HEK293 (cell line): ENCODE results near the gene MXRA8.

Source experiments
- GLI2 ChIP-seq: fragments of 450-650 bp; formaldehyde crosslinking; IDR thresholded peaks from 2 replicates; pipeline ENCODE4; 2017; ENCODE audit warnings: missing biosample characterization, missing genetic modification characterization, low read depth, borderline replicate concordance
- KLF10 ChIP-seq: fragments of 450-650 bp; IDR thresholded peaks from 2 replicates; pipeline ENCODE4 v1.5.1; 2018; ENCODE audit warnings: missing biosample characterization, mild to moderate bottlenecking, missing genetic modification characterization
- KLF16 ChIP-seq: fragments of 450-650 bp; formaldehyde crosslinking; IDR thresholded peaks from 2 replicates; pipeline ENCODE4 v1.5.1; 2017; ENCODE audit warnings: missing biosample characterization, missing genetic modification characterization
- KLF8 ChIP-seq: fragments of 450-650 bp; formaldehyde crosslinking; IDR thresholded peaks from 2 replicates; pipeline ENCODE4 v1.5.1; 2016; ENCODE audit warnings: missing biosample characterization, missing genetic modification characterization
- PRDM10 ChIP-seq: fragments of 450-650 bp; formaldehyde crosslinking; IDR thresholded peaks from 2 replicates; pipeline ENCODE4 v1.5.1; 2016; ENCODE audit warnings: missing biosample characterization, missing genetic modification characterization
- SETDB1 ChIP-seq: IDR thresholded peaks from one replicate; pipeline ENCODE4 v1.6.1; 2017; ENCODE audit warnings: mild to moderate bottlenecking, low read length, moderate library complexity, mixed read lengths; ENCODE audit not compliant: insufficient read length
- SP3 ChIP-seq: fragments of 450-650 bp; formaldehyde crosslinking; IDR thresholded peaks from 2 replicates; pipeline ENCODE4 v1.5.1; 2016; ENCODE audit warnings: missing biosample characterization, missing genetic modification characterization
- SP7 ChIP-seq: fragments of 450-650 bp; formaldehyde crosslinking; IDR thresholded peaks from 2 replicates; pipeline ENCODE4 v1.5.1; 2016; ENCODE audit warnings: missing biosample characterization, missing genetic modification characterization
- ZBTB20 ChIP-seq: fragments of 450-650 bp; formaldehyde crosslinking; IDR thresholded peaks from 2 replicates; pipeline ENCODE4 v1.5.1; 2016; ENCODE audit warnings: missing biosample characterization, missing genetic modification characterization
- ZBTB26 ChIP-seq: fragments of 450-650 bp; formaldehyde crosslinking; optimal IDR thresholded peaks from 2 replicates; pipeline ENCODE3; 2016; ENCODE audit warnings: missing biosample characterization, mild to moderate bottlenecking, missing genetic modification characterization
- ZBTB48 ChIP-seq: fragments of 450-650 bp; formaldehyde crosslinking; IDR thresholded peaks from 2 replicates; pipeline ENCODE4 v1.5.1; 2016; ENCODE audit warnings: missing biosample characterization, missing genetic modification characterization
- ZFP37 ChIP-seq: fragments of 450-650 bp; formaldehyde crosslinking; IDR thresholded peaks from 2 replicates; pipeline ENCODE4 v1.5.1; 2016; ENCODE audit warnings: missing biosample characterization, missing genetic modification characterization
- ZIC2 ChIP-seq: fragments of 450-650 bp; formaldehyde crosslinking; IDR thresholded peaks from 2 replicates; pipeline ENCODE4 v1.5.1; 2016; ENCODE audit warnings: missing biosample characterization, missing genetic modification characterization
- ZNF24 ChIP-seq: fragments of 450-650 bp; formaldehyde crosslinking; IDR thresholded peaks from 2 replicates; pipeline ENCODE4 v1.5.1; 2016; ENCODE audit warnings: missing biosample characterization, missing genetic modification characterization
- ZNF404 ChIP-seq: fragments of 450-650 bp; formaldehyde crosslinking; IDR thresholded peaks from 2 replicates; pipeline ENCODE4 v1.5.1; 2017; ENCODE audit warnings: missing biosample characterization, missing genetic modification characterization
- ZNF501 ChIP-seq: fragments of 450-650 bp; formaldehyde crosslinking; IDR thresholded peaks from 2 replicates; pipeline ENCODE4 v1.5.1; 2016; ENCODE audit warnings: missing biosample characterization, missing genetic modification characterization
- ZNF571 ChIP-seq: fragments of 450-650 bp; formaldehyde crosslinking; IDR thresholded peaks from 2 replicates; pipeline ENCODE4 v1.5.0; 2017; ENCODE audit warnings: missing biosample characterization, missing genetic modification characterization
- ZNF660 ChIP-seq: fragments of 450-650 bp; IDR thresholded peaks from 2 replicates; pipeline ENCODE4 v1.5.1; 2018; ENCODE audit warnings: missing biosample characterization, mild to moderate bottlenecking, missing genetic modification characterization
- ZNF776 ChIP-seq: fragments of 450-650 bp; formaldehyde crosslinking; IDR thresholded peaks from 2 replicates; pipeline ENCODE4 v1.5.0; 2017; ENCODE audit warnings: missing biosample characterization, missing genetic modification characterization, borderline replicate concordance
- ZSCAN16 ChIP-seq: fragments of 450-650 bp; formaldehyde crosslinking; IDR thresholded peaks from 2 replicates; pipeline ENCODE4 v1.5.1; 2016; ENCODE audit warnings: missing biosample characterization, missing genetic modification characterization
- ZSCAN30 ChIP-seq: fragments of 450-650 bp; IDR thresholded peaks from 2 replicates; pipeline ENCODE4 v1.5.1; 2018; ENCODE audit warnings: missing biosample characterization, mild to moderate bottlenecking, missing genetic modification characterization, moderate library complexity
- ZXDB ChIP-seq: fragments of 450-650 bp; formaldehyde crosslinking; IDR thresholded peaks from 2 replicates; pipeline ENCODE4 v1.5.1; 2016; ENCODE audit warnings: missing biosample characterization, missing genetic modification characterization
- TF ChIP-seq, protein P1 (sequence below): fragments of 450-650 bp; formaldehyde crosslinking; IDR thresholded peaks from 2 replicates; pipeline ENCODE4 v1.5.1; 2016; ENCODE audit warnings: missing biosample characterization, missing genetic modification characterization
- TF ChIP-seq, protein P2 (sequence below): fragments of 450-650 bp; formaldehyde crosslinking; IDR thresholded peaks from 2 replicates; pipeline ENCODE4 v1.5.1; 2016; ENCODE audit warnings: missing biosample characterization, missing genetic modification characterization
- TF ChIP-seq, protein P3 (sequence below): fragments of 450-650 bp; formaldehyde crosslinking; IDR thresholded peaks from 2 replicates; pipeline ENCODE4 v1.5.1; 2016; ENCODE audit warnings: missing biosample characterization, missing genetic modification characterization
- TF ChIP-seq, protein P4 (sequence below): sonication (generic); formaldehyde crosslinking; IDR thresholded peaks from 2 replicates; pipeline ENCODE4 v1.8.1; 2022; ENCODE audit warnings: mild to moderate bottlenecking, moderate library complexity, missing genetic modification reagents

The MXRA8 gene

DNA sequence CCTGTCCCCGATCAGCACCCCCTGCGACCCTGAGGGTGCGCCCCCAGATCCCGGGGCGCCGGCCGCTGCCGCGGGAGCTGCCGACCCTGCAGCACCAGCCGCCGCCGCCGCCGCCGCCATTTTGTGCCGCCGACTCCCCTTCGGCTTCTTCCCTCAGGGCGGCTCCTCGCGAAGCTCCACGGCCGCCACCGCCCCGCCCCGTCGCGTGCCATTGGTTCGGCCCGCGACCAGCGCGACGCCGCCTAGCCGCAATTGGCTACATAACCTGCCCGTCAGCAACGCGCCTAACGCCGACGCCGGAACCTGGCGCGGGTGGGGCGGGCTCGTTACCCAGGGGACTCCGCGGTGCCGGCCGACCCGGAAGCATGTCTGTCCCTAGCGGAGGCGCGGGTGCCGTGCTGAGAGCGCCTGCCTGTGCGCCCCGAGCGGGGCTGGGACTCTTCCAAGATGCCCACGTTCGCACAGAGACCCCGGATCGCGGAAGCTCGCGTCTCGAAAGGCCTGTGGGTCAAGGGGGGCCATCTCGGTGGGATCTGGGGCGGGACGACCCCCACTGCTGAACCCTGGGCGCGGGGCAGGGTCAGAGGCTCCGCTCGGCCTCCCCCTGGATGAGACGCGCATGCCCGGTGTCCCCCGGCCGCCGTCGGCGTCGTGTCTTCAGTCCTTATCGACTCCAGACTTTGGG, 41.0 kb upstream of the MXRA8 start, which contains the start of gene CCNL2 (continued):
- TF ChIP-seq ZNF776 (tag by site-specific recombination), result no peak
- peak; percentile 86; the same call in 1 of the 2 replicates for TF ChIP-seq ZBTB48 (tag by site-specific recombination)
- TF ChIP-seq ZXDB, result peak; percentile 80
- TF ChIP-seq ZNF571, result no peak
- no peak for TF ChIP-seq GLI2 (tag by site-specific recombination)
- TF ChIP-seq SP7 (tag by site-specific recombination), result peak; percentile 66; the same call in 1 of the 2 replicates
- peak; percentile 68 for TF ChIP-seq ZIC2
- 0 out of 2 replicates have a peak, but pooled peaks have one; percentile 31 for TF ChIP-seq KLF16
- TF ChIP-seq ZNF501, result peak; percentile 63
- no peak for TF ChIP-seq ZNF24 (tag by site-specific recombination)
- TF ChIP-seq ZNF660 (tag by site-specific recombination), result 0 out of 2 replicates have a peak, but pooled peaks have one; percentile 62
- TF ChIP-seq ZBTB26 (tag by site-specific recombination), result peak; percentile 97
- TF ChIP-seq, protein P1, sequence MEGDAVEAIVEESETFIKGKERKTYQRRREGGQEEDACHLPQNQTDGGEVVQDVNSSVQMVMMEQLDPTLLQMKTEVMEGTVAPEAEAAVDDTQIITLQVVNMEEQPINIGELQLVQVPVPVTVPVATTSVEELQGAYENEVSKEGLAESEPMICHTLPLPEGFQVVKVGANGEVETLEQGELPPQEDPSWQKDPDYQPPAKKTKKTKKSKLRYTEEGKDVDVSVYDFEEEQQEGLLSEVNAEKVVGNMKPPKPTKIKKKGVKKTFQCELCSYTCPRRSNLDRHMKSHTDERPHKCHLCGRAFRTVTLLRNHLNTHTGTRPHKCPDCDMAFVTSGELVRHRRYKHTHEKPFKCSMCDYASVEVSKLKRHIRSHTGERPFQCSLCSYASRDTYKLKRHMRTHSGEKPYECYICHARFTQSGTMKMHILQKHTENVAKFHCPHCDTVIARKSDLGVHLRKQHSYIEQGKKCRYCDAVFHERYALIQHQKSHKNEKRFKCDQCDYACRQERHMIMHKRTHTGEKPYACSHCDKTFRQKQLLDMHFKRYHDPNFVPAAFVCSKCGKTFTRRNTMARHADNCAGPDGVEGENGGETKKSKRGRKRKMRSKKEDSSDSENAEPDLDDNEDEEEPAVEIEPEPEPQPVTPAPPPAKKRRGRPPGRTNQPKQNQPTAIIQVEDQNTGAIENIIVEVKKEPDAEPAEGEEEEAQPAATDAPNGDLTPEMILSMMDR (tag by site-specific recombination), result peak; percentile 93
- peak; percentile 60; the same call in 1 of the 2 replicates for TF ChIP-seq KLF10 (tag by site-specific recombination)
- 0 out of 2 replicates have a peak, but pooled peaks have one; percentile 50 for TF ChIP-seq PRDM10 (tag by site-specific recombination)
- TF ChIP-seq, protein P2, sequence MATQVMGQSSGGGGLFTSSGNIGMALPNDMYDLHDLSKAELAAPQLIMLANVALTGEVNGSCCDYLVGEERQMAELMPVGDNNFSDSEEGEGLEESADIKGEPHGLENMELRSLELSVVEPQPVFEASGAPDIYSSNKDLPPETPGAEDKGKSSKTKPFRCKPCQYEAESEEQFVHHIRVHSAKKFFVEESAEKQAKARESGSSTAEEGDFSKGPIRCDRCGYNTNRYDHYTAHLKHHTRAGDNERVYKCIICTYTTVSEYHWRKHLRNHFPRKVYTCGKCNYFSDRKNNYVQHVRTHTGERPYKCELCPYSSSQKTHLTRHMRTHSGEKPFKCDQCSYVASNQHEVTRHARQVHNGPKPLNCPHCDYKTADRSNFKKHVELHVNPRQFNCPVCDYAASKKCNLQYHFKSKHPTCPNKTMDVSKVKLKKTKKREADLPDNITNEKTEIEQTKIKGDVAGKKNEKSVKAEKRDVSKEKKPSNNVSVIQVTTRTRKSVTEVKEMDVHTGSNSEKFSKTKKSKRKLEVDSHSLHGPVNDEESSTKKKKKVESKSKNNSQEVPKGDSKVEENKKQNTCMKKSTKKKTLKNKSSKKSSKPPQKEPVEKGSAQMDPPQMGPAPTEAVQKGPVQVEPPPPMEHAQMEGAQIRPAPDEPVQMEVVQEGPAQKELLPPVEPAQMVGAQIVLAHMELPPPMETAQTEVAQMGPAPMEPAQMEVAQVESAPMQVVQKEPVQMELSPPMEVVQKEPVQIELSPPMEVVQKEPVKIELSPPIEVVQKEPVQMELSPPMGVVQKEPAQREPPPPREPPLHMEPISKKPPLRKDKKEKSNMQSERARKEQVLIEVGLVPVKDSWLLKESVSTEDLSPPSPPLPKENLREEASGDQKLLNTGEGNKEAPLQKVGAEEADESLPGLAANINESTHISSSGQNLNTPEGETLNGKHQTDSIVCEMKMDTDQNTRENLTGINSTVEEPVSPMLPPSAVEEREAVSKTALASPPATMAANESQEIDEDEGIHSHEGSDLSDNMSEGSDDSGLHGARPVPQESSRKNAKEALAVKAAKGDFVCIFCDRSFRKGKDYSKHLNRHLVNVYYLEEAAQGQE (tag by site-specific recombination), result 0 out of 2 replicates have a peak, but pooled peaks have one; percentile 23
- TF ChIP-seq, protein P3, sequence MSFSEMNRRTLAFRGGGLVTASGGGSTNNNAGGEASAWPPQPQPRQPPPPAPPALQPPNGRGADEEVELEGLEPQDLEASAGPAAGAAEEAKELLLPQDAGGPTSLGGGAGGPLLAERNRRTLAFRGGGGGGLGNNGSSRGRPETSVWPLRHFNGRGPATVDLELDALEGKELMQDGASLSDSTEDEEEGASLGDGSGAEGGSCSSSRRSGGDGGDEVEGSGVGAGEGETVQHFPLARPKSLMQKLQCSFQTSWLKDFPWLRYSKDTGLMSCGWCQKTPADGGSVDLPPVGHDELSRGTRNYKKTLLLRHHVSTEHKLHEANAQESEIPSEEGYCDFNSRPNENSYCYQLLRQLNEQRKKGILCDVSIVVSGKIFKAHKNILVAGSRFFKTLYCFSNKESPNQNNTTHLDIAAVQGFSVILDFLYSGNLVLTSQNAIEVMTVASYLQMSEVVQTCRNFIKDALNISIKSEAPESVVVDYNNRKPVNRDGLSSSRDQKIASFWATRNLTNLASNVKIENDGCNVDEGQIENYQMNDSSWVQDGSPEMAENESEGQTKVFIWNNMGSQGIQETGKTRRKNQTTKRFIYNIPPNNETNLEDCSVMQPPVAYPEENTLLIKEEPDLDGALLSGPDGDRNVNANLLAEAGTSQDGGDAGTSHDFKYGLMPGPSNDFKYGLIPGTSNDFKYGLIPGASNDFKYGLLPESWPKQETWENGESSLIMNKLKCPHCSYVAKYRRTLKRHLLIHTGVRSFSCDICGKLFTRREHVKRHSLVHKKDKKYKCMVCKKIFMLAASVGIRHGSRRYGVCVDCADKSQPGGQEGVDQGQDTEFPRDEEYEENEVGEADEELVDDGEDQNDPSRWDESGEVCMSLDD (tag by site-specific recombination), result peak; percentile 81
- no peak for TF ChIP-seq ZSCAN16 (tag by site-specific recombination)
- TF ChIP-seq, protein P4, sequence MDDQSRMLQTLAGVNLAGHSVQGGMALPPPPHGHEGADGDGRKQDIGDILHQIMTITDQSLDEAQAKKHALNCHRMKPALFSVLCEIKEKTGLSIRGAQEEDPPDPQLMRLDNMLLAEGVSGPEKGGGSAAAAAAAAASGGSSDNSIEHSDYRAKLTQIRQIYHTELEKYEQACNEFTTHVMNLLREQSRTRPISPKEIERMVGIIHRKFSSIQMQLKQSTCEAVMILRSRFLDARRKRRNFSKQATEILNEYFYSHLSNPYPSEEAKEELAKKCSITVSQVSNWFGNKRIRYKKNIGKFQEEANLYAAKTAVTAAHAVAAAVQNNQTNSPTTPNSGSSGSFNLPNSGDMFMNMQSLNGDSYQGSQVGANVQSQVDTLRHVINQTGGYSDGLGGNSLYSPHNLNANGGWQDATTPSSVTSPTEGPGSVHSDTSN (CRISPR knock-in tag), result peak; percentile 99
- TF ChIP-seq ZNF404 (tag by site-specific recombination), result no peak
- TF ChIP-seq SETDB1, result no peak
- peak; percentile 49; the same call in 1 of the 2 replicates for TF ChIP-seq ZFP37
- peak; percentile 87 for TF ChIP-seq SP3 (tag by site-specific recombination)
- TF ChIP-seq ZSCAN30 (tag by site-specific recombination), result peak; percentile 50; the same call in 1 of the 2 replicates
- peak; percentile 96 for TF ChIP-seq KLF8 (tag by site-specific recombination)
- TF ChIP-seq ZBTB20 (tag by site-specific recombination), result peak; percentile 81
